T47D (cell line): Measurements from ENCODE around the gene BFSP2.

Experiments used
- DNase-seq, 2 experiments: peaks; one replicate each; pipeline versions ENCODE4 v3.0.0 to v3.0.0-alpha.2; 2011 to 2012; ENCODE audit warnings: low read depth in 1 of 2, low spot score in 1 of 2
- JUND ChIP-seq: IDR thresholded peaks from 2 replicates; pipeline ENCODE4 v1.6.1; 2012; ENCODE audit warnings: low read depth
- in situ Hi-C: cut with HindIII; loops from 2 replicates; pipeline ENCODE4 v1.10.0; 2016; ENCODE audit warnings: low sequenced_read_pairs, low pct_unique_long_range_greater_than_20kb

The BFSP2 gene

DNA sequence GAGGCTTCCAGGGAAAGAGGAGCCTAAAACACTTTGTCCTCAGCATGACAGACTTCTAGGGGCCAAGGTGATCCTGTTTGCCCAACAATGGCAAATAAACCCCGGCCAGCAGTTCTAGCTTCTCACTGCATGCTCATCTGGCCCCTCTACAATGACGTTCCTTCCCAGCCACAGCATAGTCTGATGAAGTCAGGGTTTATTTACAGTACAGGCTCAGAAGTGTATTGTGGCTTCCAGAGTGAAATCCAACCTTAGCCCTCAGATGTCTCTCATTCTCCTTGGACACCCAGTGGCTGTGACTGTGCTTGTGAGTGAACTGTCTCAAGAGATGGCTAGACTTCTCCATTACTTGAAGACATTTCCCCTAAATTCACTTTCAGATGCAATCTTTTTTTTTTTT lies 40.8 kb downstream of the BFSP2 start:
- TF ChIP-seq JUND: no peak

DNA sequence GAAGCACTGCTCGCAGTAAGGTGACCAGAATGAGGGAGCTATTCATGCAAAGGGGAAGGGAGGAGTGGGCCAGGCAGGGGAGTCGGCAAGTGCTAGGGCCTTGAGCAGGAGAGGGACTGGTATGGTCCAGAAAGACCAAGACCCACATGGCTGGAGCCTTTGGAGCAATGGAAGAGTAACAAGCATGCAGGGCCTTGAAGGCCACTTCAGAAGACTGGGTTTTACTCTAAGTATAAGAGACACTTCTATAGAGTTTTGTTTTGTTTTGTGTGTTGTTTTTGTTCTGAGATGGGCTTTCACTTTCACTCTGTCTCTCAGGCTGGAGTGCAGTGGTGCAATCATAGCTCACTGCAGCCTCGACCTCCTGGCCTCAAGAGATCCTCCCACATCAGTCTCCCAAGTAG lies 42.0 kb downstream of the BFSP2 start:
- in situ Hi-C loops: no loop called here
- TF ChIP-seq JUND: no peak
- no peak for DNase-seq

More for the DNA sequence above, 40.8 kb downstream of the BFSP2 start:
- no peak for DNase-seq
- in situ Hi-C loops: no loop called here

DNA sequence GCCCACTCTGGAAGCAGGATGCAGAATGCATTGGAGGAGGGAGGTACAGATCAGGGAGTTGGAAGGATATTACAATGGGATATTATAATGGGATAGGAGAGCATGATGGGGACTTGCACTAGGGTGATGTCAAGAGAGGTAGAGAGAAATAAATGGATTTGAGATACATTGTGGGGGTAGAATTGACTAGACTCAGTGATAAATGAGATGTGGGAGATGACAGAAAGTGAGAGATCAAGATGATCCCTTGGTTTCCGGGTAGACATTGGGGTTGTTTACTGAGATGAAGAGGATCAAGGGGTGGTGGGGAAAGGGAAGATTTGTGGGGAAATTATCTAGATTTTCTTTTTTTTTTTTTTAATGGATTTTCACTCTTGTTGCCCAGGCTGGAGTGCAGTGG lies 42.7 kb downstream of the BFSP2 start:
- TF ChIP-seq JUND: no peak
- no peak for DNase-seq
- in situ Hi-C loops: no loop called here

DNA sequence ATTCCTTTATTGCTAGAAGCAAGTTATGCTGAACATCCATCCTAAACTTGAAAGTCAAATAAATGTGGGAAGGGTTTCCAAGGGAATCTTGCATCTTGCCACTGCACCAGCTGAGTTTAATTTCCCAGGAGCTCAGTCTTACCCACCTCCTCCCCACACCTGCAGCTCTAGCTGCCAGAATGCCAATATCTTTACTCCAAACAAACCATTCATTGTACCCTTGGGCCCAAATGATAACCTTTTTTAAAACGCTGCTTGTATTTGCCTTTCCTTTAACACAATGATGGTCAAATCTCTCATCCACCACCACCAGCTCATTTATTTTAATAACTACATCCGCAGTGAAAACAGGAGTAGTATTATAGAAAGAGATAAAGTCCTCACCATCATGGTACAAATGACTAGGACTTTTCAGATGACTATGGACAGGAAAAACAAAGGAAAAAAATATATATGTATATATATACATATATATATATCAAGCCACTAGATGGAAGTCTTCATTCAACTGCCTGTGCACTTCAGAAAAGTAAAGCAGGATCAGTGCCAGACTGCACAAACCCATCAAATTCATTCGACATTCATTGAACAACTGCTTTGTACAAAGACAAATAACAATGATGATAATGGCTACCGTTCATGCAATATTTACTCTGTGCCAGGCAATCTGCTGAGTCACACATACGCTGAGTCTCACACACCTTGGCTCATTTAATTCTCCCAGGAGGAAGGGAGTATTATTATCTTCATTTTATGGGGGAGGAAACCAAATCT lies 44.0 kb downstream of the BFSP2 start:
- DNase-seq: peak in 1 of 2 experiments; percentile 89

DNA sequence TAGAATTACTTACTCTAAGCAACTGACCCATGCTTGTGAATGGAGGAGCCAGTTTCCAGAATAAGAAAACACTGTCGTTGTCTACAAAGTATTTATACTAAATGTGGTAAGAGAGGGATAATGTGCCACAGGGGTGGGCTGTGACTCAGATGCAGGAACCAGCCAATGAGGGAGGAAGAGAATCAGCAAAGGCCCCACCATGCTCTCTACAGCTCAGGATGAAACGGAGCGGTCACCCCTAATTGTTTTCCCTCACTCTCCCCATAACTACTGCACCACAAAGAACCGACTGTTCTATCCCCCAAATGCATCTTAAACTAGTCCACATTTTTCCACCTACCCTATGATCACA lies 44.5 kb downstream of the BFSP2 start:
- in situ Hi-C loops: no loop called here
- no peak for TF ChIP-seq JUND
- DNase-seq: no peak

More for the DNA sequence above, 44.0 kb downstream of the BFSP2 start:
- in situ Hi-C loops: no loop called here
- peak; percentile 66; the same call in 1 of the 2 replicates for TF ChIP-seq JUND

DNA sequence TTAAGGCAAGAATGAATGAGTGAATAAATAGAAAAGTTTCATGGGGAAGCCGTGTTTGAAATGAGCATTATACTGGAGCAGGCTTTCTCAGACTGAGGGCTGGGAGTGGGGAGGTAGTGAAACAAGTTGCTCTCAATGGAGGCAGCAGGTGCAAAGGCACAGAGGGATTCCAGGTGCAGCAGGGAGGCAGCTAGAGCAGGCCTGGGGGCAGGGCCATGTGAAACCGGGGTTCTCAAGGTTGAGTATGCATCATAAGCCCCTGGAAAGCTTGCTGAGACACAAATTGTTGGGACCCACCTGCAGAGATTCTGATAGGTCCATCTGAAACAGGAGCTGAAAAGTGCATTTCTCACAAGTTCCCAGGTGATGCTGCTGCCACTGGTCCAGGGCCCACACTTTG lies 45.3 kb downstream of the BFSP2 start:
- DNase-seq: no peak
- in situ Hi-C loops: no loop called here
- TF ChIP-seq JUND: no peak

DNA sequence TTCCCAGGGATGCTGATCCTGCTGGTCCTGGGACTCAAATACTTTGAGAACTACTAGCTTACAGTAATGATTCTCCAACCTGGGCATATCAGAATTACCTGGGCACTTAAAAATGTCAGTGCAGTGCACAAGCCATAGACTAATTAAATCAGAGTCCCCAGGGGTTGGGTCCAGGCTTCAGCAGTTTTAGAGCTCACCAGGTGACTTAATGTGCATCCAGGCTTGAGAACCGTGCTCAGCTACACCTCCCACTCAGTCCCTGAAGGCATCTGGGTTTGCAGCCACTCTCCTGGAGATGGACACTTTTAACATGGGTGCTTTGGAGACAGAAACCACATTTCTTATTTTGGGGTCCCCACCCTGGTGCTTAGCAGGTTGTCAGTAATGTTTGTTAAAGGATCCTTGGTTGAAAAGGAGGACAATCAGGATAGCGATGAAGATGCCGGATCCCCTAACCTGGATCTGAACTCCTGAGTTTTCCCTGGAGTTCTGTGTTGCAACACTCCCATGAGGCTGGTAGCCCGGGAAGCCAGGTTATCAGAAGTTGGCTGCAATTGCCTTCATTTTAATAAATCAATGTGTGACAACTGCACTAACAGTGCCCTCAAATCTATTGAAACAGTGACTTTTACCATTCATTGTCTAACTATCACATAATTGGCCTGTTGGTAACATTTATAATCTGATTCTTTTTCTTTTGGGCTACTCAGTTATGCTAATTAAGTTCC lies 48.1 kb downstream of the BFSP2 start:
- TF ChIP-seq JUND: no peak
- peak in 1 of 2 experiments; percentile 77 for DNase-seq
- in situ Hi-C loops: no loop called here

DNA sequence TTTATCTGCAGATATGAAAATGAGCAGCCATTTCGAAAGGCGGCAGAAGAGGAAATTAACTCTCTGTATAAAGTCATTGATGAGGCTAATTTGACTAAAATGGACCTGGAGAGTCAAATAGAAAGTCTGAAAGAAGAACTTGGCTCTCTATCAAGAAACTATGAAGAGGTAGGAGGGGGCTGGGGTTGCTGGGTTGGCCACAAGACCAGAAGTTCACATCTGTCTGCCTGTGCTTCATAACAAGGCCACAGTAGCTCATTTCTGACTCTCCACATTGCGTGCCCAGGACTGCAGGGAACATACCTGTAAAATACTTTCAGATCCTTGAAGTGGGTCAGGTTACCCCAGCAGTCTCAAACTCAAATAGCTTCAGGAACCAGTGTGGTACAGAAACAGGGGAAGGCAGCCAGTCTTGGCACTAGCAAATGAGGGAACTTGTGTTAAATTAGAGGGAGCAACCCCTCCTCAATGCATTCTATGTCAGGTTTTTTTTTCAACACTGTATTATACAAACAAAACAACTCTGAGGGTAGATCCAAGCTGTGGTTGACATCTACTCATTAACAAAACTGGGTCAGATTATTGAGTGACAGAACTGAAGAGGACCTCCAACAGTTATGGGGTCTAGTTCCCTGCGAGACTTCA lies 48.7 kb downstream of the BFSP2 start:
- DNase-seq: peak in 1 of 2 experiments; percentile 99
- in situ Hi-C loops: no loop called here
- TF ChIP-seq JUND: peak; percentile 48; the same call in 1 of the 2 replicates

DNA sequence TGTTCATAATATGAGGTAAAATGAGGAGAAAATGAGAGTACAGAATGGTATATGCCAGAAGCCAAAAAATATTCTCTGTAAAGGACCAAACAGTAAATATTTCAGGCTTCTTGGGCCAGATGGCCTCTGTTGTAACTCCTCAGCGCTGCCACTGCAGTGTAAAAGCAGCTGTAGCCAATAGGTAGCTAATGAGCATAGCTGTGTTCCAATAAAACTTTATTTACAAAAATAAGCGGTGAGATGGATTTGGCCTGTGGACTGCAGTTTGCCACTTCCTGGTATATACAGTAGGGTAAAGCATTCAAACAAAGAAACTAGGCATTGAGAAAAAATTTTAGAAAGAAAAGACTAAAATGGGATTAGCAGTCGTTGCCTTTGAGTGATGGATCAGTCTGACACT lies 51.5 kb downstream of the BFSP2 start:
- in situ Hi-C loops: no loop called here
- DNase-seq: peak in 1 of 2 experiments; percentile 56
- no peak for TF ChIP-seq JUND

DNA sequence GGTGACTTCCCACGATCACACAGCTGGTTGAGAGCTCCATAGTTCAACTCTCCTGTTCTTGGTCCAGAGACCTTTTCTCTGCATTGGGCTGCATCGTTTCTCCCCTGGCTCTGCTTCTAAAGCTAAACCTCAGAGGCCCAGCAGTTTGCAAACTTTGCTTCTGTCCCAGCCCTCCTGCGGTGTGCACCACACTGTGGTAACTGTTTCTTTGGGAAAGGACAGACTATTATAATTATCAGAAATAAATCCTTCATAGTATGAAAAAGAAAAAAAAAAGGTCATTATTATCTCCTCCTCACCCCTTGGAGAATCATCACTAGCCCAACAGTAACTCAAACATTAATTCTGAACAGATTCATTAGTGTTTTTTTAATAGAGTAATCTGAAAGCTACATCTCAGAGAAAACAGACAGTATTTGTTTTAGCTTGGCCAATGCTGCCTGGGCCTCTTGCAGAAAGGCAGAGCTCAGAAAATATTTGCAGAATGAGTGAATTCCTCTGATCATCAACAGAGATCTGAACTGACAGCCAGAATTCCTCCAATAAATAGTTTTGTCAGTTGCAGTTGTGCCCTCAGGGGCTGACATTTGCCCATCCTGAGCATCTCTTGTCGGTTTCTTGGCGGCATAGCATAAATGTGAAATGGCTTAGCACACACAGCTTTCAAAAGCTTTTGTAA lies 52.9 kb downstream of the BFSP2 start:
- peak in 1 of 2 experiments; percentile 100 for DNase-seq
- in situ Hi-C loops: no loop called here
- TF ChIP-seq JUND: peak; percentile 98

DNA sequence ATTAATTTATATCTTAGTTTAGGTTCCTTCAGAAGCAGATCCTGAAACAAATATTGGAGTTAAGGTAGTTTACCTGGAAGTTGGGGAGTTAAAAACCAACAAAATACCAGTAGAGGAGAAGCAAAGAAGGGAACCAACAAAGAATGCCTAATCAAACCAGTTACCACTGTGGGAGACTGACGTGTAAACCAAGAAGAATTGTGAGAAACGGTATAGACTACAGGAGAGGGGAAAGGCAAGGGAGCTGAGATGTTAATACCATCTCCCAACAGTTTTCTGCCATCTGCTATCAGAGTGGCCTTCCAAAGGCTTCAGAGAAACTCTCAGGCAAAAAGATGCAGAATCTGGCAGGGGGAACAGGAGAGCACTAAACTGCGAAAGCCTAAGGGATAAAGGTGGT lies 53.5 kb downstream of the BFSP2 start:
- no peak for DNase-seq
- TF ChIP-seq JUND: no peak
- in situ Hi-C loops: no loop called here

DNA sequence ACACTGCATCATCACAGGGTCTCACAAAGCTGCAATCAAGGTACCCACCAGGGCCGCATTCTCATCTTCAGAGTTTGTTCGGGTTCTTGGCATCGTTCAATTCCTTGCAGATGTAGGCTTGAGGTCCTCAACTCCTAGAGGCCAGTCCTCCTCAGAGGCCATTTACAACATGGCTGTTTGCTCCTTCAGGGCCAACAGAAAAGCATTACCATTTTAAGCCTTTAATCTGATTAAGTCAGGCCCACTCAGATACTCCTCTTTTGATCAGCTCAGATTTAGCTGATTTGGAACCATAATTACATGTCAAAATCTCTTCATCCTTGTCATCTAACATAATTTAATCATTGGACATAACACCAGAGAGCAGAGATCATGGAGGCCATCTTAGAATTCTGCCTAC lies 55.4 kb downstream of the BFSP2 start:
- DNase-seq: no peak
- TF ChIP-seq JUND: no peak
- in situ Hi-C loops: no loop called here
